OCI-LY1 (cell line): ENCODE measurements around the gene CAVIN4.

Experiments
- EZH2 ChIP-seq: fragments of 200-600 bp; sonication (generic), shearing (Covaris generic); IDR thresholded peaks from 2 replicates; pipeline ENCODE4 v1.8.0; 2017; ENCODE audit warnings: borderline replicate concordance, mixed run types, mild to moderate bottlenecking, antibody characterized with exemption, low read length, moderate library complexity, mixed read lengths
- TF ChIP-seq, protein P1 (sequence below): fragments of 200-600 bp; sonication (generic), shearing (Covaris generic); IDR thresholded peaks from 2 replicates; pipeline ENCODE4 v1.5.1; 2017; ENCODE audit warnings: mild to moderate bottlenecking, antibody characterized with exemption, low read length, moderate library complexity, mixed read lengths

DNA sequence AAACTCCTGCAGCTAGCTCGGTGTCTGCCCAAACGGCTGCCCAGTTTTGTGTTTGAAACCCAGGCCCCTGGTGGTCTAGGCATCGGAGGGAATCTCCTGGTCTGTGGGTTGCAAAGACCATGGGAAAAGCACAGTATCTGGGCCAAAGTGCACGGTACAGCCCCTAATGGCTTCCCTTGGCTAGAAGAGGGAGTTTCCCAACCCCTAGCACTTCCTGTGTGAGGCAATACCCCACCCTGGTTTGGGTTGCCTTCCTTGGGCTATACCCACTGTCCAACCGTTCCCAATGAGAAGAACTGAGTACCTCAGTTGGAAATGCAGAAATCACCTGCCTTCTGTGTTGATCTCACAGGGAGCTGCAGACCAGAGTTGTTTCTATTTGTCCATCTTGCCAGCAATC is 41.8 kb downstream of the CAVIN4 start:
- no peak for TF ChIP-seq EZH2
- TF ChIP-seq, protein P1, sequence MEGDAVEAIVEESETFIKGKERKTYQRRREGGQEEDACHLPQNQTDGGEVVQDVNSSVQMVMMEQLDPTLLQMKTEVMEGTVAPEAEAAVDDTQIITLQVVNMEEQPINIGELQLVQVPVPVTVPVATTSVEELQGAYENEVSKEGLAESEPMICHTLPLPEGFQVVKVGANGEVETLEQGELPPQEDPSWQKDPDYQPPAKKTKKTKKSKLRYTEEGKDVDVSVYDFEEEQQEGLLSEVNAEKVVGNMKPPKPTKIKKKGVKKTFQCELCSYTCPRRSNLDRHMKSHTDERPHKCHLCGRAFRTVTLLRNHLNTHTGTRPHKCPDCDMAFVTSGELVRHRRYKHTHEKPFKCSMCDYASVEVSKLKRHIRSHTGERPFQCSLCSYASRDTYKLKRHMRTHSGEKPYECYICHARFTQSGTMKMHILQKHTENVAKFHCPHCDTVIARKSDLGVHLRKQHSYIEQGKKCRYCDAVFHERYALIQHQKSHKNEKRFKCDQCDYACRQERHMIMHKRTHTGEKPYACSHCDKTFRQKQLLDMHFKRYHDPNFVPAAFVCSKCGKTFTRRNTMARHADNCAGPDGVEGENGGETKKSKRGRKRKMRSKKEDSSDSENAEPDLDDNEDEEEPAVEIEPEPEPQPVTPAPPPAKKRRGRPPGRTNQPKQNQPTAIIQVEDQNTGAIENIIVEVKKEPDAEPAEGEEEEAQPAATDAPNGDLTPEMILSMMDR, result no peak
